GM19025 (cell line): ENCODE data around the gene MIOS.
"Not testable (repeated sequence)": the region's sequence is repeated elsewhere in the genome, so short reads cannot be mapped to it uniquely, and the experiment has no call there.

Experiments
- ATAC-seq: cut with Tn5 transposase; IDR thresholded peaks from one replicate; pipeline ENCODE4 v1.9.1; 2021; ENCODE audit warnings: mild to moderate bottlenecking, low read depth, moderate library complexity; ENCODE audit not compliant: unreplicated experiment

MIOS gene

GRCh38 chr7:7640221-7641128, 73.8 kb downstream of the MIOS start, which contains the start of gene UMAD1:
Gene UMAD1 (plus strand): TSS chr7:7640752. CDS start chr7:7673372, 32,620 bp downstream.
- peak; percentile 97 for ATAC-seq

- peak; percentile 1 for ATAC-seq
These were observed 74.5 kb downstream of the MIOS start for GRCh38 chr7:7641129-7641663.

- ATAC-seq, result no peak
These were observed 75.4 kb downstream of the MIOS start for GRCh38 chr7:7642081-7642480.

- no peak for ATAC-seq
These were observed 80.9 kb downstream of the MIOS start for GRCh38 chr7:7647495-7648036.

- no peak for ATAC-seq
These were observed 84.1 kb downstream of the MIOS start for GRCh38 chr7:7650682-7651206.

- no peak for ATAC-seq
These were observed 84.8 kb downstream of the MIOS start for GRCh38 chr7:7651479-7651878.

GRCh38 chr7:7652798-7653540, 86.3 kb downstream of the MIOS start:
- no peak for ATAC-seq

- ATAC-seq, result no peak
These were observed 87.0 kb downstream of the MIOS start for GRCh38 chr7:7653593-7654187.

GRCh38 chr7:7654964-7655715, 88.5 kb downstream of the MIOS start:
- ATAC-seq, result no peak

- not testable (repeated sequence) for ATAC-seq
These were observed 89.8 kb downstream of the MIOS start for GRCh38 chr7:7656459-7656858.
